HUES6 (cell line): ENCODE results near the gene KDM1B.
A peak's percentile ranks its signal among the peaks of the same experiment; 100 is the strongest.

Experiments used
- H3K27ac ChIP-seq: 2 replicates; pipeline ENCODE4 v1.7.0; 2013; ENCODE audit warnings: low read depth, mild to moderate bottlenecking, low read length, inconsistent platforms
- H3K27me3 ChIP-seq: 2 replicates; pipeline ENCODE4 v1.6.1; 2013; ENCODE audit warnings: low read length; ENCODE audit not compliant: control insufficient read depth, insufficient read depth
- H3K36me3 ChIP-seq: 2 replicates; pipeline ENCODE4 v1.6.1; 2013; ENCODE audit warnings: low read length; ENCODE audit not compliant: control insufficient read depth, insufficient read depth
- H3K4me1 ChIP-seq: 2 replicates; pipeline ENCODE4 v1.6.1; 2013; ENCODE audit warnings: low read length; ENCODE audit not compliant: control insufficient read depth, insufficient read depth
- H3K4me3 ChIP-seq: 2 replicates; pipeline ENCODE4 v1.5.1; 2013; ENCODE audit warnings: low read depth, low read length
- H3K9ac ChIP-seq: one replicate; pipeline ENCODE4 v1.6.1; 2013; ENCODE audit warnings: mild to moderate bottlenecking, low read length
- H3K9me3 ChIP-seq: 2 replicates; pipeline ENCODE4 v1.6.1; 2013; ENCODE audit warnings: low read depth, low read length; ENCODE audit not compliant: control insufficient read depth, insufficient read depth

The KDM1B gene

GRCh38 chr6:18151801-18152200 lies 3.4 kb upstream of the KDM1B start:
- Histone ChIP-seq H3K27me3 (no peaks in the 10 kb centered on the region), H3K4me3 (no peak overlapping the region), H3K36me3 (peaks cover 10% of the 10 kb centered on the region), H3K27ac (no peak overlapping the region), H3K4me1 (peaks cover 16% of the 10 kb centered on the region), H3K9me3 (no peaks in the 10 kb centered on the region), H3K9ac (no peak overlapping the region)

GRCh38 chr6:18153311-18153703 lies 1.9 kb upstream of the KDM1B start:
- H3K9me3 ChIP-seq, result no peaks in the 10 kb centered on the region
- peak overlapping the region; percentile 72 for H3K4me3 ChIP-seq
- H3K36me3 ChIP-seq, result peaks cover 4% of the 10 kb centered on the region; the same call in 1 of the 2 replicates
- peaks cover 16% of the 10 kb centered on the region for H3K4me1 ChIP-seq
- no peak overlapping the region for H3K27ac ChIP-seq
- no peaks in the 10 kb centered on the region for H3K27me3 ChIP-seq
- no peak overlapping the region for H3K9ac ChIP-seq

GRCh38 chr6:18154507-18155149 lies 594 bp upstream of the KDM1B start, which contains the start of gene TPMT:
TSS of gene TPMT (minus strand) at chr6:18155077. CDS start at chr6:18149127, 5,950 bp downstream.
- peak within 1 kb of the TSS; percentile 76 for H3K9ac ChIP-seq
- no peak within 1 kb of the TSS for H3K27ac ChIP-seq
- H3K9me3 ChIP-seq, result no peaks in the 10 kb centered on the region
- H3K27me3 ChIP-seq, result no peaks in the 10 kb centered on the region
- H3K4me1 ChIP-seq, result peaks cover 16% of the 10 kb centered on the region
- H3K4me3 ChIP-seq, result peak within 1 kb of the TSS; percentile 95
- H3K36me3 ChIP-seq, result no peaks in the 10 kb centered on the region; the same call in none of the 2 replicates

GRCh38 chr6:18155864-18156421 lies 721 bp downstream of the KDM1B start:
- Histone ChIP-seq H3K4me3 (peak overlapping the region; percentile 95), H3K36me3 (peaks cover 6% of the 10 kb centered on the region), H3K9ac (peak overlapping the region; percentile 76), H3K4me1 (peaks cover 16% of the 10 kb centered on the region), H3K27ac (no peak overlapping the region), H3K9me3 (no peaks in the 10 kb centered on the region), H3K27me3 (no peaks in the 10 kb centered on the region)

DNA sequence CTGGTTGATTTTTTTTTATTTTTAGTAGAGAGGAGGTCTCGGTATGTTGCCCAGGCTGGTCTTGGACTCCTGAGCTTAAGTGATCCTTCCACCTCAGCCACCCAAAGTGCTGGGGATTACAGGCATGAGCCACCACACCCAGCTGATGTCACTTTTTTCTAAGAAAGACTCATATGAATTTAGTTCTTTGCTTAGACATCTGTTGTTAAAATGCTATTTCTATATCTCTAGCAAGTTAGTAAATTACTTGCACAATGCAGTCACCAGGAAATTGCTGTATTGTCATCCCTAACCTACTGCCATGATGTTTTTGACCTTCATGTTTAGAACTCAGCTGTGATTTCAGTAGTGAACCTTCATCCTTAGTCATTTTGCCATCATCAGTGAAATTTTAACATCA lies 5.7 kb downstream of the KDM1B start:
- Histone ChIP-seq H3K27me3 (no peaks in the 10 kb centered on the region), H3K27ac (no peak overlapping the region), H3K36me3 (peaks cover 31% of the 10 kb centered on the region), H3K4me1 (peaks cover 3% of the 10 kb centered on the region; the same call in 1 of the 2 replicates), H3K9ac (no peak overlapping the region), H3K9me3 (no peaks in the 10 kb centered on the region), H3K4me3 (no peak overlapping the region)

GRCh38 chr6:18161431-18161830 lies 6.2 kb downstream of the KDM1B start:
- no peak overlapping the region for H3K4me3 ChIP-seq
- peaks cover 34% of the 10 kb centered on the region for H3K36me3 ChIP-seq
- no peak overlapping the region for H3K27ac ChIP-seq
- no peaks in the 10 kb centered on the region for H3K9me3 ChIP-seq
- H3K9ac ChIP-seq, result no peak overlapping the region
- H3K27me3 ChIP-seq, result no peaks in the 10 kb centered on the region
- H3K4me1 ChIP-seq, result no peaks in the 10 kb centered on the region

GRCh38 chr6:18162401-18162800 lies 7.2 kb downstream of the KDM1B start:
- Histone ChIP-seq H3K36me3 (peaks cover 40% of the 10 kb centered on the region), H3K27ac (no peak overlapping the region), H3K4me1 (no peaks in the 10 kb centered on the region)

GRCh38 chr6:18165751-18166150 lies 10.5 kb downstream of the KDM1B start:
- Histone ChIP-seq H3K9ac (no peak overlapping the region), H3K9me3 (peaks cover 9% of the 10 kb centered on the region), H3K27me3 (no peaks in the 10 kb centered on the region), H3K4me3 (no peak overlapping the region), H3K27ac (no peak overlapping the region), H3K36me3 (peaks cover 51% of the 10 kb centered on the region), H3K4me1 (no peaks in the 10 kb centered on the region)

More at GRCh38 chr6:18162401-18162800, 7.2 kb downstream of the KDM1B start:
- Histone ChIP-seq H3K4me3 (no peak overlapping the region), H3K9ac (no peak overlapping the region), H3K27me3 (no peaks in the 10 kb centered on the region), H3K9me3 (no peaks in the 10 kb centered on the region)

- peaks cover 48% of the 10 kb centered on the region for H3K36me3 ChIP-seq
Measured at GRCh38 chr6:18166312-18167036, 11.3 kb downstream of the KDM1B start.

DNA sequence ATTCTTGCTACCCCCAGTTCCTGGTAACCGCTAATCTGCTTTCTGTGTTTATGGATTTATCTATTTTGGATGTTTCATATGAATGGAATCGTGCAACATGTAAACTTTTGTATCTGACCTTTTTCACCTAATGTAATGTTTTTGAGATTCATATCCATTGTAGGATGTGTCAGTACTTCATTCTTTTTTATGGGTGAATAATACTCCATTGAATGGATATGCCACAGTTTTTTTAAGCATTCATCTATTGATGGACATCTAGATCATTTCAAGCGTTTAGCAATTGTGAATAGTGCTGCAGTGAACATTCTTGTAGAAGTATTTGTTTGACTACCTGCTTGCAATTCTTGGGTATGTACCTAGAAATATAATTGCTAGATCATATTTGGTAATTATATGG lies 13.0 kb downstream of the KDM1B start:
- H3K27ac ChIP-seq, result no peak overlapping the region
- no peak overlapping the region for H3K4me3 ChIP-seq
- H3K36me3 ChIP-seq, result peaks cover 37% of the 10 kb centered on the region
- no peak overlapping the region for H3K9ac ChIP-seq
- no peaks in the 10 kb centered on the region for H3K4me1 ChIP-seq
- no peaks in the 10 kb centered on the region for H3K27me3 ChIP-seq
- peaks cover 9% of the 10 kb centered on the region for H3K9me3 ChIP-seq

More at GRCh38 chr6:18166312-18167036, 11.3 kb downstream of the KDM1B start:
- Histone ChIP-seq H3K9me3 (peaks cover 9% of the 10 kb centered on the region), H3K27ac (no peak overlapping the region), H3K27me3 (no peaks in the 10 kb centered on the region), H3K4me3 (no peak overlapping the region), H3K4me1 (no peaks in the 10 kb centered on the region), H3K9ac (no peak overlapping the region)

GRCh38 chr6:18171871-18172270 lies 16.6 kb downstream of the KDM1B start:
- H3K27ac ChIP-seq, result no peak overlapping the region

More at GRCh38 chr6:18171871-18172270, 16.6 kb downstream of the KDM1B start:
- peaks cover 28% of the 10 kb centered on the region for H3K36me3 ChIP-seq
- no peak overlapping the region for H3K4me3 ChIP-seq
- no peaks in the 10 kb centered on the region for H3K27me3 ChIP-seq
- H3K9ac ChIP-seq, result no peak overlapping the region
- peaks cover 9% of the 10 kb centered on the region for H3K9me3 ChIP-seq
- H3K4me1 ChIP-seq, result no peaks in the 10 kb centered on the region
